GM18505 (cell line): ENCODE results near the gene CRB3.

Experiments
- ATAC-seq: cut with Tn5 transposase; IDR thresholded peaks from one replicate; pipeline ENCODE4 v1.9.1; 2021; ENCODE audit not compliant: unreplicated experiment
- POLR2A ChIP-seq: IDR thresholded peaks from 4 replicates; pipeline ENCODE4 v1.6.1; 2011; ENCODE audit warnings: borderline replicate concordance; ENCODE audit not compliant: insufficient read depth, insufficient read length; ENCODE audit errors: extremely low read depth

The CRB3 gene

DNA sequence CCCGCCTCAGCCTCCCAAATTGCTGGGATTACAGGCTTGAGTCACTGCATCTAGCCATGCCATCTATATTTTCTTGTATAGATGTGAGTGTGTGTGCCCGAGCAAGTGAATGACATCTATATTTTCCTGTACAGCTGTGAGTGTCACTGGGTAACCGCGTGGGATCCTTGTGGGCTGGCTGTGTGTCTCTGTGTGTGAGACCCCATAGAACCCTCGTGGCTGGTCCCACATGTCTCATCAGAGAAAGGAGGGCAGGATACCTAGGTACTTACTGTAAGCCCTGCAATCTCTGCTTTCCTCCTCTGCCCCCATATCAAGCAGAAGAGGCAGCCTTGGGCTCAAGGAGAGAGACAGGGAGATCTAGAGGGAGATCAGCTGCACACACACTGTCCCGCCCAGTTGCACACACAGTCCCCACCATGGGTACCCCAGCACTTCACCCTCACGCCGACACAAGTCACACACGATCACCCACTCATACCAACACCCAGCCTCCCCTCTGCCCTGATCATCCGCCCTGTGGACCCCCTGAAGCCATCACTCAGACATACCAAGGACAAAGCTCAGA is 16.9 kb downstream of the CRB3 start:
- ATAC-seq = no peak
- TF ChIP-seq POLR2A = no peak

DNA sequence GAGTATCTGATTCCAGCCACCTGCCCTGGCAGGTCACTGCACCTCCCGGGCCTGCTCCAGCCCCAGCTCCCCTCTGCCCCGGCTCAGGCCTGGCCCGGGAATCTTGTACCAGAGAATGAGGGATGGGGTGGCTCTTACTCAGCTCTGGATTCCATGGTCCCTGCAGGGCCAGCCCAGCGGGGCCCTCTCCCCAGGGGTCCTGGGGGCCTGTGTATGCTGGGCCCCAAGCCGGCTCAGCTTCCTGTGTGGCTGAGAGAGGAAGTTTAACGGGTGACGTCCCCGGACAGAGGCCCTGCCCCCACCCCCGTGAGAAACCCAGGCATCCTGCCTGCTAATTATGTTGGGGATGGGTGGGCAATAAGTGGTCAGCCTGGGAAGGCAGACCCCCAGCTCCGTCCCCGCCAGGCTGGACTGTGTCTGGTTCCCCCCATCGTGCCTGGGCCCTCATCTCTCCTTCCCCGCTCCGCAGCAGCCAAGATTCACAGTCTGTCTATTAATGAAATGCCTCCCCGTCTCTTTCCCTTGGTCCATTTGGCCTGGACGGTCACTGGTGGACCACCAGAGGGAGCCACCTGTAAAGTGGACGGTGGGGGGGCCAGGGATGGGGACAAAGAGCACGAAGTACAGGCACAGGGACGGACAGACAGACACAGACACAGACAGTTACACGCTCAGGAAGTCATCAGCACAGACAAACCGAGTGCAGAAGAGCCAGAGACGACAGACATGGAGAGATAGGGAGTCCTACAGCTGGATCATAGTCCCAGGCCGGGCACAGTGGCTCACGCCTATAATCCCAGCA is 17.7 kb downstream of the CRB3 start, which contains the start of gene DENND1C:
Gene DENND1C, minus strand, starts transcription at position 247 of the 802 bp plus-strand sequence. Its CDS starts 92 bp downstream, at position 155.
- ATAC-seq = no peak
- peak; percentile 87 for TF ChIP-seq POLR2A

DNA sequence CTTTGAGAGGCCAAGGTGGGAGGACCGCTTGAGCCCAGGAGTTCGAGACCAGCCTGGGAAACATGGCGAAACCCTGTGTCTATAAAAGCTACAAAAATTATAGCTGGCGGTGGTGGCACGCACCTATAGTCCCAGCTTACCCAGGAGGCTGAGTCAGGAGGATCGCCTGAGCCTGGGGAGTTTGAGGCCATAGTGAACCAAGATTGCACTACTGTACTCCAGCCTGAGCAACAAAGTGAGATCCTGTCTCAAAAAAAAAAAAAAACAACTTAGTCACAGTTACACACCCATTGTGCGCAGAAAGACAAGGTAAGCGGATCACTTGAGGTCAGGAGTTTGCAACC is 18.2 kb downstream of the CRB3 start:
- no peak for TF ChIP-seq POLR2A
- no peak for ATAC-seq

DNA sequence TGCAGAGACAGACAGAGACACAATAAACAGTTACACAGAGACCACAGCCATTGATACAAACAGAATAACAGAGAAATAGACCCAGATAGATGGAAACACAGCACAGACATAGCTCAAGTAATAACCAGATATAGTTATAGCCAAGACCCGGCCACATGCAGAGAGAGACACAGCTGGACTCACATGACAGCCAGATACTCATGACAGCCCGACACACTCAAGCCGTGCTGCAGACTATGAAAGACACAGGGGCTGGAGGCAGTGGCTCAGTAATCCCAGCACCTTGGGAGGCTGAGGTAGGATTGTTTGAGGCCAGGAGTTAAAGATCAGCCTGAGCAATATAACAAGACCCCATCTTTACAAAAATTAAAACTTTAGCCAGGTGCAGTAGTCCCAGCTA is 19.2 kb downstream of the CRB3 start:
- no peak for ATAC-seq
- TF ChIP-seq POLR2A = no peak

DNA sequence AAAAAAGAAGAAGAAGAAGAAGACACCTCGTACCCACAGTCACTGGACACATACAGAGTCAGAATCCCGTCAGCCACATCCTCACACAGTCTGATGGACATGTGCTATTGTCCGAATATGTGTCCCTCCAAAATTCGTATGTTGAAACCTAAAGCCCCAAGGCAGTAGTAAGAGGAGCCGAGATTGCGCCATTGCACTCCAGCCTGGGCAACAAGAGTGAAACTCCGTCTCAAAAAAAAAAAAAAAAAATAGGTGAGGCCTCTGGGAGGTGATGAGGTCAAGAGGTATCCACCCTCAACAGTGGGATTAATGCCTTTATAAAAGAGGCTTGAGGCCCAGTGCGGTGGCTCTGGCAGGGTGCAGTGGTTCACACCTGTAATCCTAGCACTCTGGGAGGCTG is 20.2 kb downstream of the CRB3 start:
- no peak for ATAC-seq
- TF ChIP-seq POLR2A = no peak

DNA sequence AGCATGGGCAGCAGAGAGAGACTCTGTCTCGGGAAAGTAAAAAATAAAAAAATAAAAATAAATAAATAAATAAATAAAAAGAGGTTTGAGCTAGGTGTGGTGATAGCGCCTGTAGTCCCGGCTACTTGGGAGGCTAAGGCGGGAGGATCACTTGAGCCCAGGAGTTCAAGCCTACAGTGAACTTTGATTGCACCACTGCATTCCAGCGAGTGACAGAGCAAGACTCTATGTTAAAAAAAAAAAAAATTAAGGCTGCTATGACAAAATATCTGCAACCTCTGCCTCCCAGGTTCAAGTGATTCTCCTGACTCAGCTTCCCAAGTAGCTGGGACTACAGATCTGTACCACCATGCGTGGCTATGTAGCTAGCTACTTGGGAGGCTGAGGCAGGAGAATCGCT is 20.8 kb downstream of the CRB3 start:
- TF ChIP-seq POLR2A = no peak
- ATAC-seq = no peak

DNA sequence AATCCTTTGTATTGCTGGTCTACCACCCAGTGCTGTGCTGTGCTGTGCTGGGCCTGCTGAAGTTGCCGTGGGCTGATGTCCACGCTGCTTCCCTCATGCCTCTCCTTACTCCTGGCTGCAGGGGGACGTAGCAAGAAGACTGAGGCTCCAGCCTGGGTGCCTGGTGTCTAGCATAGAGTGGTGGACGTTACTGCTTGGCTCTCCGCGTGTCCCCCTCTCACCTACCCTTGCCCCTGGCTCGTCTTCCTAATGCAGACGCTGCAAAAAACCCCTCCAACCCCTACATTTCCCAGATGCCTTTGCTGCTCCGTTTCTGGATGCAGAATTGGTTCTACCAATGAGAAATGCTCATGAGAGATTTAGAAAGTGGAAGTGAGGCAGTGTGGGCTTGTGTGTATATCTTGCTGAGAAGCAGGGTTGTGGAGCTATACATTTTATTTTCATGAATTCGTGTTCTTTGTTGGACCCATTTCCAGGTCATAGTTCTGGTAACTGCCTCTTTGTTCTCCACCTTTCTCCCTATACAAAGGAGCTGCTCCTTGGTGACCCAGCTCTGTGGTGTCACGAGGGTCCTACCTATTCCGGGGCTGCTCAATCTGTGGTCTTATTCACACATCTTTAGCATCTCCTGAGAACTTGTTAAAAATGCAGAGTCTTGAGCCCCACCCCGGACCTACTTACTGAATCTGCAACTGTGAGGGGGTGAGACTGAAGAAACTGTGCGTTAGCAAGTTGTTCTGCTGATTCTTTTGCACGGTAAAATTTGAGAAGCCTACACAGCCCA is 25.4 kb downstream of the CRB3 start:
- peak; percentile 65 for TF ChIP-seq POLR2A
- ATAC-seq = no peak

DNA sequence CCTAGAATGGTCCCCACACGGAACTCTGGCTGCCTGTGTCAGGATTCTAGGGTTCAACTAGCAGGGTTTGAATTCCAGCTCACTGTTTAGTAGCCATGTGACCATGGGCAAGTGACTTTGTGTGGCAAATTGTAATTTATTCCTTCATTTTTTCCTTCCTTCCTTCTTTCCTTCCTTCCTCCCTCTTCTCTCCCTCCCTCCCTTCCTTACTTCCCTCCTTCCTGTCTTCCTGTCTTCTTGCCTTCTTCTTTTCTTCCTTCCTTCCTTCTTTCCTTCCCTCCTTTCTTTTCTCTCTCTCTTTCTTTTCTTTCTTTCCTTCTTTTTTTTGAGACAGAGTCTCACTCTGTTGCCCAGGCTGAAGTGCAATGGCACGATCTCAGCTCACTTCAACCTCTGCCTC is 26.1 kb downstream of the CRB3 start:
- no peak for ATAC-seq

DNA sequence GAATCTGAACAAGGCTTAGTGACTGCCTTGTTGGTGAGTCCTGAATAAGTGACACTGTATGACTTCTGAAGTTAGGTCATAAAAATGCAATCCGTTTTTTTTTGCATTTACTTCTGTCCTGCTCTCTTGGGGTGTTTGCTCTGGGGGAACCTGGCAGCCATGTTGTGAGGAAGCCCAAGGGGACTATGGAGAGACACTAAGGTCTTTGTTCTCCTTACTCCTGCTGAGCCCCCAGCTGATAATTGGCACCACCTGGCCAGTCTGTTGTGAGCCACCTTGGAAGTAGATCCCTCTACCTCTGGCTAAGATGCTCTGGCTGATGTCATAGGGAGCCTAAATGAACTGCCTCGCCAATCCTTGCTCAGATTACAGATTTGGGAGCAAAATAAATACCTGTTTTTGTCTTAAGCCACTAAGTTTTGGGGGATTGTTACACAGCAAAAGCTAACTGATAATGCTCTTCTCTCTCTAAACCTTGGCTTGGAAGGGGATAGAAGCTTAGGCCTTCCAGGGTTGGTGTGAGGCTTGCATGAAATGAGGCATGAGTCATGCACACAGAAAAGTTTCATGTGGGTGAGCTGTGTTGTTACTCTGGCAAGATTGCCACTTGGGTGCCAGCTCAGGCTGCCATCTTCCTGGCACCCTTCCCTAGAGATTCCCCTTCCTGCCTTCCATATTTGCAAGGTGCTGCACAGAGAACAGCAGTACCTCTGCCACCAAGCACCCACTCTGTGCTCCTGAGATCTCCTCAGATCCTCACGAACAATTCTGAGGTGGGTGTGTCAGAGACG is 27.9 kb downstream of the CRB3 start:
- no peak for TF ChIP-seq POLR2A

More for the DNA sequence above, 26.1 kb downstream of the CRB3 start:
- no peak for TF ChIP-seq POLR2A

DNA sequence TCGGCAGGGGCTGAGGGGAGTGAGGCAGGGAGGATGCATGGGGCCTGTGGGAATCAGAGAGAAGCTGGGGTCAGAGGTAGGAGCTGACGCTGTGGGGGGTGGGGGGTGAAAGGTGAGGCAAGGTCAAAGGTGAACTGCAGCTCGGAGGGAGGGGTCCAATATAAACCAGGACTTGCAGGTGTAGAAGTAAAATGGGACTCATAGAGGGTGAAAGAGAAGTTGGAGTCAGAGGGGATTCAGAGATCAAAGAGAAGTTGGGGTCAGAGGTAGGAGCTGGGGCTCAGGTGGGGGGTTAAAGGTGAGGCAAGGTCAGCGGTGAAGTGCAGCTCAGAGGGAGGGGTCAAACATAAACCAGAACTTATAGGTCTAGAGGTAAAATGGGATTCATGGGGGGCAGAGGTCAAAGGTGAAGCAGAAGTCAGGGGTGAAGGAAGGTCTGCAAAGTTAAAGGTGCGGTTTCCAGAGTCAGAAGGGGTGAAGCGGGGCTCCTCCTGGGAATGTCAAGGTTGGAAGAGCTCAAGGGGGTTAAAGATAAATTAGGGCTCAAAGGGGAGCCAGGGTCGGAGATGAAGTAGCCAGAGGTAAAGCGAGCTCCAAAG is 30.5 kb downstream of the CRB3 start:
- no peak for ATAC-seq
- TF ChIP-seq POLR2A = no peak

More for the DNA sequence above, 27.9 kb downstream of the CRB3 start:
- no peak for ATAC-seq

DNA sequence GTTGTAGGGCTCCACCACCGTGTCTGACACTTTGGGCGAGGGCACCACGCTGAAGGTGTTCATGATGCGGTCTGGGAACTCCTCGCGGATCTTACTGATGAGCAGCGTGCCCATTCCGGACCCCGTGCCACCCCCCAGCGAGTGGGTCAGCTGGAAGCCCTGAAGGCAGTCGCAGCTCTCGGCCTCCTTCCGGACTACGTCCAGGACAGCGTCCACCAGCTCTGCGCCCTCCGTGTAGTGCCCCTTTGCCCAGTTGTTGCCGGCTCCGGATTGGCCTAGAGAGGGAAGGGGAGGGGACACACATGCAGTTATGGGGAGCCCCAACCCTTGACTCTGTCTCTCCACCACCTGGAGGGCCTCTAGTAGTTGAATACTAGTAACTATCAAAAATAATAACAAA is 31.9 kb downstream of the CRB3 start:
- TF ChIP-seq POLR2A = no peak
- no peak for ATAC-seq

DNA sequence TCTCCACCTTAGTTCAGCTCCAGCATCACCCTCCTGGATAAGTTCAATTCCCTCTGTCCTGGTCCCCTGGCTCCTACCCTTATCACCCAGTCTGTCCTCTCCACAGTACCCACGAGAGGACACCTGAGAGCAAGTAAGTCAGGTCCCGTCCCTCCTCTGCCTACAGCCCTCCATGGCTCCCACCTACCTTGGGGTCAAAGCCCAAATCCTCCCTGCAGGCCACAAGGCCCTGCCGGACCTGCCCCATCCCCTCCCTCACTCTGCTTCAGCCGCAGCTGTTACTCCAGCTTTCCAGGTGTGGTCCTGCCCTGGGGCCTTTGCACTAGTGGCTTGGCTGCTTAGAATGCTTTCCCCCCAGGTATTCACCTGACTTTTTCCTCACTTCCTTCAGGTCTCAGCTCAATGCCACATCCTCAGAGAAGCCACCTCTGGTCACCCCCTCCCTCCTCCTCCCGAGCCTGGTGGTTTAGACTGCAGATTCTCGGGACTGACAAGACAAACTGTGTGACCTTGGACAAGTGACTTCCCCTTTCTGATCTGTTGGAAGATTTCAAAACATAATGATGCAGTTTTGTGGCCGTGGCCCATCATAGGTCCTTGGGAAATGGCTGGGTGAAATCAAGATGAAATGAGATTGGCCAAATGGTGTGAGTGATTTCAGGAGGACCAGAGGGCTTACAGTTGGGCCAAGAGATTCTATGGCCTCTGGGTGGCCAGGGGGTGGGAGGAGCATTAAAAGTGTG is 34.4 kb downstream of the CRB3 start:
- ATAC-seq = no peak
- no peak for TF ChIP-seq POLR2A
